Measurements from ENCODE around the gene BLOC1S2. TPM values are rescaled to one million over a fixed set of nuclear protein-coding genes. Genes with fewer than 3 reads are reported as not detected.

BLOC1S2 gene
- total and polyA plus RNA-seq, 5 donors from 2014 or later = 58.4 to 104 (median 80.2) TPM

DNA sequence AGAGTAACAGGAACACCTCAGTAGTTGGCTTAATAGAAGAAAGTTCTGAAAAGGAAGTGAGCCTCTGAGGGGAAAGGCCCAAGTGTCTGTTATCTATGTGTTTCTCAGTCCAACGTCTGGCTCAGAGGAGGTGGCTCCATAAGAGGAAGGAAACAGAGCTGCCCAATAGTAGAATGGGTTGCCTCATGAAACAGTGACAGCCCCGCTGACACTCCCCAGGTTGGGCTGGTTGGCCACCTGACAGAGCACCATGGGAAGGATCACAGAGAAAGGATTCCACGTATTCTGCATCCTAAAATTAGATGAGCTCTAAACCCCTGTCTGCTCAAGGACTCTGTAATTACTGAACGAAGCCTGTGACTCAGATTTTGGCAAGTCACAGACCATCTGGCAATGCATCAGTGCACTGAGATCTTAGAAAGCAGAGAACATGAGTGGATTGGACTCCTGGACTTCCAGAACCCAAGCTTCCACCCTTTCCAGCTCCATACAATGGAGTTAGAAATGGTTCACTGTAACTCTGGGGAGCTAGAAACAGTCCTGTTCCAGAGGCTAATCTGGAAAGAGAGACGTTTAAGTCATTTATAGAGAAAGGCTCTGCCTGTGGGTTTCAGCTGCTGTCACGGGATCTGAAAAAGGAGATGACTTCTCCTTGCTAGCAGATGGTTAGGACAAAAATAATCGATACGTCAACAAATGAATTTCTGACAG lies 40.7 kb upstream of the BLOC1S2 start:
- Histone ChIP-seq H3K4me3 (ENCODE audit: low read depth, low read length) (no peak overlapping the region), H3K9me3 (ENCODE audit: control insufficient read depth in 2 of 2, low read length in 2 of 2) (no peaks in the 10 kb centered on the region), H3K36me3 (ENCODE audit: control insufficient read depth, insufficient read depth, low read length) (no peaks in the 10 kb centered on the region), H3K27me3 (ENCODE audit: control insufficient read depth, insufficient read depth, low read length) (no peaks in the 10 kb centered on the region), H3K27ac (ENCODE audit: insufficient read depth, low read length, poor library complexity, severe bottlenecking) (no peak overlapping the region), H3K4me1 (ENCODE audit: control insufficient read depth, insufficient read depth, low read length, poor library complexity, severe bottlenecking) (peaks cover 7% of the 10 kb centered on the region)
- H3K36me3 Mint-ChIP-seq = no peaks in the 10 kb centered on the region
- DNase-seq (peak in 2 of 3 donors; percentile 13 to 82), ATAC-seq (ENCODE audit: low read depth in 2 of 2) (peak; percentile 91 to 96)
- peaks cover 7% of the 10 kb centered on the region for H3K27me3 Mint-ChIP-seq
- H3K4me1 Mint-ChIP-seq = peaks cover 0 to 13% (median 3%) of the 10 kb centered on the region in 4 donors
- peak overlapping the region in 1 of 4 donors; percentile 31 for H3K4me3 Mint-ChIP-seq
- H3K27ac Mint-ChIP-seq = peak overlapping the region in 2 of 3 donors; percentile 70 to 73
- H3K9me3 Mint-ChIP-seq = peaks cover 0 to 1% (median 0%) of the 10 kb centered on the region in 7 donors

DNA sequence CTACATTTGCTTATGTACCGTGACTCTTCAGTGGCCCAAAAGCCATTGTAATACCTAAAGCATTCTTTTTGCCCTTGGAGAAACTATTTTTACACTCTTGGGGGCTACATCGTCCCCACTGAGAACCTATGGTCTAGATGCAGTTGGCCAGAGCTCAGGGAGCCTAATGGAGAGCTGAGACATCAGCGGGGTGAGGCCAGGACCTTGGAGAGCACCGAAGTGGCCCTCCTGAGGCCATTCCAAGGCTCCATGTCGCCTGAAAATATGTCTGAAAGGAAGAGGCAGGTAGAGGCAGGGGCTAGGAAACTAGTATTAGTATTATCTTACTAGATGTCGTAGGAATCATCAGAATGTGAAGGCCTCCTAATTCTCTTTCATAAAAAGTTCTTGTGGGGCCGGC lies 38.7 kb upstream of the BLOC1S2 start:
- Mint-ChIP-seq H3K4me1 (peaks cover 0 to 13% (median 3%) of the 10 kb centered on the region in 4 donors), H3K27me3 (peaks cover 4% of the 10 kb centered on the region), H3K9me3 (peaks cover 0 to 1% (median 0%) of the 10 kb centered on the region in 7 donors), H3K27ac (no peak overlapping the region), H3K4me3 (no peak overlapping the region), H3K36me3 (no peaks in the 10 kb centered on the region)
- DNase-seq (no peak), ATAC-seq (ENCODE audit: low read depth in 2 of 2) (no peak)
- no peaks in the 10 kb centered on the region for H3K36me3 ChIP-seq (ENCODE audit: control insufficient read depth, insufficient read depth, low read length)
- no peak overlapping the region for H3K27ac ChIP-seq (ENCODE audit: insufficient read depth, low read length, poor library complexity, severe bottlenecking)
- H3K4me3 ChIP-seq (ENCODE audit: low read depth, low read length) = no peak overlapping the region
- peaks cover 2% of the 10 kb centered on the region for H3K27me3 ChIP-seq (ENCODE audit: control insufficient read depth, insufficient read depth, low read length)
- no peaks in the 10 kb centered on the region for H3K9me3 ChIP-seq (ENCODE audit: control insufficient read depth in 2 of 2, low read length in 2 of 2)
- peaks cover 7% of the 10 kb centered on the region for H3K4me1 ChIP-seq (ENCODE audit: control insufficient read depth, insufficient read depth, low read length, poor library complexity, severe bottlenecking)

DNA sequence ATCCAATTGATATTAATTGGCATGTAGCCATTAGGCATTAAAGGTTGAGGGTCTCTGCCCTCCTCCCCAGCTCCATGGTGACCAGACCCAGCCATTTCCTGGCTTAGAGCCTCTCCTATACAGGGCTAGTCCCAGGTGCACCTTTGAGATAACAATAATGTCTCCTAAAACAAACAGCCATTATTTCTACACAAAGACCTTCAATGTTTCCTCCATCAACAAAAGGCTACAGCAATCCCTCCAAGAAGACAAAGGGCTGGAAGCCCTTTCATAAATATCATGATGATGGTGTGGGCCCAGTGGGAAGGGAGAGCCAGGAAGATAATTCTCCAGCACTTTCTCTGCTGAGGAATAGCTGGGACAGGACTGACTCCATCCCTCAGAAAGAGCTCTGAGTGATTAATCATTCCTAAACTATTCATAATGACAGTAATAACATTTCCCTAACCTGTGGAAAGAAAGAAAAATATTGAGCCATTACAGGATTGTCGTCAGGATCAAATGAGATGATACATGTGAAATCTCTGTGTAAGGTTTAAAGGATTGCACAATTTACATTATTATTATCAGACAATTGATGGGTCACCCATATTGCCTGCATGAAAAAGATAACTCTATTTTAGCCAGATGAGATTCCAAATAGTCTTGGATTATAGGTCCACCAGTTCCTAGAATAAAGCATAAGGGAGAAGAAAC lies 33.4 kb upstream of the BLOC1S2 start:
- Histone ChIP-seq H3K27ac (ENCODE audit: insufficient read depth, low read length, poor library complexity, severe bottlenecking) (no peak overlapping the region), H3K27me3 (ENCODE audit: control insufficient read depth, insufficient read depth, low read length) (peaks cover 8% of the 10 kb centered on the region), H3K4me1 (ENCODE audit: control insufficient read depth, insufficient read depth, low read length, poor library complexity, severe bottlenecking) (no peaks in the 10 kb centered on the region), H3K9me3 (ENCODE audit: control insufficient read depth in 2 of 2, low read length in 2 of 2) (no peaks in the 10 kb centered on the region), H3K36me3 (ENCODE audit: control insufficient read depth, insufficient read depth, low read length) (no peaks in the 10 kb centered on the region), H3K4me3 (ENCODE audit: low read depth, low read length) (no peak overlapping the region)
- no peak for ATAC-seq (ENCODE audit: low read depth in 2 of 2)
- no peaks in the 10 kb centered on the region for H3K4me1 Mint-ChIP-seq
- no peaks in the 10 kb centered on the region for H3K36me3 Mint-ChIP-seq
- DNase-seq = no peak
- H3K27ac Mint-ChIP-seq = no peak overlapping the region
- H3K27me3 Mint-ChIP-seq = peaks cover 28% of the 10 kb centered on the region
- H3K9me3 Mint-ChIP-seq = no peaks in the 10 kb centered on the region
- no peak overlapping the region for H3K4me3 Mint-ChIP-seq

DNA sequence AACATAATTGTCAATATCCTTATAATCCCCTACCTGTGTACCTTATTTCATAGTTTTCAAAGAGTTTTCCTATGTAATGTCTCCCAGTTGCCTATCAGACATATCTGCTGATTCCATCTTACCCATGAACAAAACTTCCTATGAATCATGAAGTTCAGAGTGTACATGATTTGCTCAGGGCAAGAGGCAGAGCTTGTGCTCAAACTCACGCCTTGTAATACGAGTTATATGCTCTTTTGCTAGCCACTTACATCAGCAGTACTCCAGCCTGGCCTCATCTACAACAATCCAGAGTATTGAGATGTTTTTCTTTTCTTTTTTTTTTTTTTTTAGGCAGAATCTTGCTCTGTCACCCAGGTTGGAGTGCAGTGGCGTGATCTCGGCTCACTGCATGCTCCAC lies 31.7 kb upstream of the BLOC1S2 start:
- Mint-ChIP-seq H3K36me3 (no peaks in the 10 kb centered on the region), H3K4me3 (no peak overlapping the region), H3K27ac (no peak overlapping the region), H3K9me3 (no peaks in the 10 kb centered on the region), H3K4me1 (no peaks in the 10 kb centered on the region), H3K27me3 (peaks cover 36% of the 10 kb centered on the region)
- H3K4me1 ChIP-seq (ENCODE audit: control insufficient read depth, insufficient read depth, low read length, poor library complexity, severe bottlenecking) = no peaks in the 10 kb centered on the region
- DNase-seq = no peak
- ATAC-seq (ENCODE audit: low read depth in 2 of 2) = no peak
- H3K36me3 ChIP-seq (ENCODE audit: control insufficient read depth, insufficient read depth, low read length) = no peaks in the 10 kb centered on the region
- no peaks in the 10 kb centered on the region for H3K9me3 ChIP-seq (ENCODE audit: control insufficient read depth in 2 of 2, low read length in 2 of 2)
- no peak overlapping the region for H3K27ac ChIP-seq (ENCODE audit: insufficient read depth, low read length, poor library complexity, severe bottlenecking)
- H3K27me3 ChIP-seq (ENCODE audit: control insufficient read depth, insufficient read depth, low read length) = peaks cover 14% of the 10 kb centered on the region
- H3K4me3 ChIP-seq (ENCODE audit: low read depth, low read length) = no peak overlapping the region

DNA sequence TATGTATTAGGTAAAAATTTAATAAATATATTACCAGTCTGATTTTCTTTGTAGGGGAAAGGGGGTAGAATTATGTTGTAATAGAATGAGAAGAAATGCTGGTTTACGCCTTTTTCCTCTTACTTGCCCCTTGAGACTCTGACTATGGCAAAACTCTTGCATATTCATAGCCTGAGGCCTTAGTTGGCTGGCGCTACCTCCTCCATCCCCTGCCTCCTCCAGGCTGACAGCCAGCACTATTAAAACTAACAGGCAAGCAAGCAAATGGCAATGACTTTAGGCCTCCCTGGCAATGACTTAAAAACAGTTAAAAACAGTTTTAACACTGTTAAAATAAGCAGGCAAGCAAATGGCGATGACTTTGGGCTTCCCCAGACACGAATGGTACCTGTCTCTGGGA lies 29.1 kb upstream of the BLOC1S2 start:
- no peak overlapping the region for H3K27ac Mint-ChIP-seq
- no peaks in the 10 kb centered on the region for H3K36me3 ChIP-seq (ENCODE audit: control insufficient read depth, insufficient read depth, low read length)
- no peak for ATAC-seq (ENCODE audit: low read depth in 2 of 2)
- peaks cover 22% of the 10 kb centered on the region for H3K27me3 ChIP-seq (ENCODE audit: control insufficient read depth, insufficient read depth, low read length)
- no peak overlapping the region for H3K27ac ChIP-seq (ENCODE audit: insufficient read depth, low read length, poor library complexity, severe bottlenecking)
- DNase-seq = no peak
- H3K4me3 ChIP-seq (ENCODE audit: low read depth, low read length) = no peak overlapping the region
- no peaks in the 10 kb centered on the region for H3K9me3 Mint-ChIP-seq
- H3K4me1 ChIP-seq (ENCODE audit: control insufficient read depth, insufficient read depth, low read length, poor library complexity, severe bottlenecking) = no peaks in the 10 kb centered on the region
- no peaks in the 10 kb centered on the region for H3K9me3 ChIP-seq (ENCODE audit: control insufficient read depth in 2 of 2, low read length in 2 of 2)
- H3K4me1 Mint-ChIP-seq = no peaks in the 10 kb centered on the region
- peaks cover 47% of the 10 kb centered on the region for H3K27me3 Mint-ChIP-seq
- no peaks in the 10 kb centered on the region for H3K36me3 Mint-ChIP-seq
- H3K4me3 Mint-ChIP-seq = no peak overlapping the region

DNA sequence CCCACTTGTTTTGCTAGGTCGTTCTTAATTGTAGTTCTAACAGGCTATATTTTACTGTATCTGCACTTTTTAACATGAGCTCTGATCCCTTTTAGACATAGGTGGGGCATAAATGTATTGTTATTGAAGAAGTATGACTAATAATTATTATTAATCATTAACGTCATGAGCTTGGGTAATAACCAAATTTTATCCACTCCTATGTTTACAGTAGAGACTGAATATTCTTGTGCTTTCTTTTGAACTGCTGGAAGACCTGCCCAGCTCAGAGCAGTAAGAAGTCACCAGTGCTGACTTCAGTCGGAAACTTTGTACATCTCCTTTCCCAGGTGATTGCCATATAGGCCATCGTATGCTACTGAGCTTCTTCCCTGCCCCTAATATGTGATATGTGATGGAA lies 24.8 kb upstream of the BLOC1S2 start:
- H3K4me3 Mint-ChIP-seq = no peak overlapping the region
- Histone ChIP-seq H3K27ac (ENCODE audit: insufficient read depth, low read length, poor library complexity, severe bottlenecking) (no peak overlapping the region), H3K4me1 (ENCODE audit: control insufficient read depth, insufficient read depth, low read length, poor library complexity, severe bottlenecking) (no peaks in the 10 kb centered on the region), H3K9me3 (ENCODE audit: control insufficient read depth in 2 of 2, low read length in 2 of 2) (no peaks in the 10 kb centered on the region), H3K27me3 (ENCODE audit: control insufficient read depth, insufficient read depth, low read length) (peaks cover 19% of the 10 kb centered on the region), H3K4me3 (ENCODE audit: low read depth, low read length) (no peak overlapping the region), H3K36me3 (ENCODE audit: control insufficient read depth, insufficient read depth, low read length) (no peaks in the 10 kb centered on the region)
- no peaks in the 10 kb centered on the region for H3K36me3 Mint-ChIP-seq
- DNase-seq (no peak), ATAC-seq (ENCODE audit: low read depth in 2 of 2) (no peak)
- H3K9me3 Mint-ChIP-seq = no peaks in the 10 kb centered on the region
- peaks cover 56% of the 10 kb centered on the region for H3K27me3 Mint-ChIP-seq
- H3K4me1 Mint-ChIP-seq = no peaks in the 10 kb centered on the region
- no peak overlapping the region for H3K27ac Mint-ChIP-seq

DNA sequence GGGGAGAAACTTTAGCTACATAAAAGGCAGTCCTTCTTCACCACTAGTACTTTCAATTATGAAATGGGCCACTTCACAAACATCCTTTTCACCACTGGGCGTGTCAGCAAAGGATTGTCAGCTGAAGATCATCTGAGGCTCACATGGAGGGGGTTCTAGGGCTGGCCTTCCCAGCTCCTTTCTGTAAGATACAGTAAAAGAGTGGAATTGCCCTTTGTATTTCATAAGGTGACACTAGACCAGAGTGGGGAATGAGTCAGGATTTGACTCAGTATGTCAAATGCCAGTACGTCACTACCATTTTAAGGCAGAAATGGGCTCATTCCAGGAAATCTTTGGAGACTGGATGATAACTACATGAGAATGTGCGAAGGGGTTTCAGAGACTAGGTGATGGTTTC lies 21.2 kb upstream of the BLOC1S2 start:
- no peaks in the 10 kb centered on the region for H3K9me3 Mint-ChIP-seq
- no peak for ATAC-seq (ENCODE audit: low read depth in 2 of 2)

DNA sequence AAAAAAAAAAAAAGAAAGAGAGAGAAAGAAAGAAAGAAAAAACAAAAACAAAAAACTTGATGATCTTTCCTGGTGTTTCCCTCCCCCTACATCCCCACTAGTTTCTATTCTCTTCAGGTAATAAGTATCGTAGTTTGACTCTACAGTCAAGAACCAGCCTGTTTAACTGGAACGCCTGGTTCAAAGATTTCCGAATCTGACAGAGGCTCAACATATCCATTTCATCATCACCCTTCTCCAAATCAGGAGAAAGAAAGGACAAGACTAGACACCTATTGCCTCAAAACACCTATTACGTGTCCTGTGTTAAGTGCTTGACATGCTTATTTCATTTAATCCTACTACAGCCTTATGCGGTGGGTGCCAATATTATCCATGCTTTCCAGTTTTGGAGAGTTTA lies 20.4 kb upstream of the BLOC1S2 start:
- Histone ChIP-seq H3K9me3 (ENCODE audit: control insufficient read depth in 2 of 2, low read length in 2 of 2) (no peaks in the 10 kb centered on the region), H3K27me3 (ENCODE audit: control insufficient read depth, insufficient read depth, low read length) (peaks cover 20% of the 10 kb centered on the region), H3K4me3 (ENCODE audit: low read depth, low read length) (no peak overlapping the region), H3K36me3 (ENCODE audit: control insufficient read depth, insufficient read depth, low read length) (no peaks in the 10 kb centered on the region), H3K27ac (ENCODE audit: insufficient read depth, low read length, poor library complexity, severe bottlenecking) (no peak overlapping the region), H3K4me1 (ENCODE audit: control insufficient read depth, insufficient read depth, low read length, poor library complexity, severe bottlenecking) (no peaks in the 10 kb centered on the region)
- H3K9me3 Mint-ChIP-seq = no peaks in the 10 kb centered on the region
- DNase-seq (no peak), ATAC-seq (ENCODE audit: low read depth in 2 of 2) (no peak)
- no peaks in the 10 kb centered on the region for H3K36me3 Mint-ChIP-seq
- H3K4me1 Mint-ChIP-seq = no peaks in the 10 kb centered on the region
- no peak overlapping the region for H3K4me3 Mint-ChIP-seq
- H3K27me3 Mint-ChIP-seq = peaks cover 73% of the 10 kb centered on the region
- H3K27ac Mint-ChIP-seq = no peak overlapping the region

More for the DNA sequence above, 21.2 kb upstream of the BLOC1S2 start:
- H3K4me3 Mint-ChIP-seq = no peak overlapping the region
- Histone ChIP-seq H3K36me3 (ENCODE audit: control insufficient read depth, insufficient read depth, low read length) (no peaks in the 10 kb centered on the region), H3K4me1 (ENCODE audit: control insufficient read depth, insufficient read depth, low read length, poor library complexity, severe bottlenecking) (no peaks in the 10 kb centered on the region), H3K27me3 (ENCODE audit: control insufficient read depth, insufficient read depth, low read length) (peaks cover 21% of the 10 kb centered on the region), H3K4me3 (ENCODE audit: low read depth, low read length) (no peak overlapping the region), H3K27ac (ENCODE audit: insufficient read depth, low read length, poor library complexity, severe bottlenecking) (no peak overlapping the region), H3K9me3 (ENCODE audit: control insufficient read depth in 2 of 2, low read length in 2 of 2) (no peaks in the 10 kb centered on the region)
- no peak for DNase-seq
- no peaks in the 10 kb centered on the region for H3K4me1 Mint-ChIP-seq
- H3K27me3 Mint-ChIP-seq = peaks cover 73% of the 10 kb centered on the region
- H3K27ac Mint-ChIP-seq = no peak overlapping the region
- H3K36me3 Mint-ChIP-seq = no peaks in the 10 kb centered on the region
